DMS 273 (cell line): ENCODE results near the gene ZFP62.
"Not testable (repeated sequence)": the region's sequence is repeated elsewhere in the genome, so short reads cannot be mapped to it uniquely, and the experiment has no call there.

ENCODE experiments used
- DNase-seq: peaks from one replicate; lab custom pipeline; 2025; ENCODE audit not compliant: unreplicated experiment; lab: John Stamatoyannopoulos, UW

The ZFP62 gene

GRCh38 chr5:180831139-180832093, 29.7 kb downstream of the ZFP62 start:
- peak; percentile 78 for DNase-seq

GRCh38 chr5:180830253-180831138, 30.6 kb downstream of the ZFP62 start:
- peak; percentile 75 for DNase-seq

GRCh38 chr5:180829726-180830125, 31.4 kb downstream of the ZFP62 start:
- DNase-seq: no peak

GRCh38 chr5:180828756-180829531, 32.1 kb downstream of the ZFP62 start:
- DNase-seq: peak; percentile 22

GRCh38 chr5:180827374-180827773, 33.7 kb downstream of the ZFP62 start:
- not testable (repeated sequence) for DNase-seq

GRCh38 chr5:180825768-180826525, 35.1 kb downstream of the ZFP62 start:
- peak; percentile 21 for DNase-seq

GRCh38 chr5:180824630-180825476, 36.2 kb downstream of the ZFP62 start:
- DNase-seq: no peak

- DNase-seq: peak; percentile 61
These were observed 37.0 kb downstream of the ZFP62 start for GRCh38 chr5:180823940-180824629.

- no peak for DNase-seq
These were observed 37.7 kb downstream of the ZFP62 start for GRCh38 chr5:180823346-180823745.

GRCh38 chr5:180821538-180821937, 39.5 kb downstream of the ZFP62 start:
- DNase-seq: no peak

GRCh38 chr5:180820788-180821321, 40.2 kb downstream of the ZFP62 start:
- no peak for DNase-seq

GRCh38 chr5:180818677-180819341, 42.3 kb downstream of the ZFP62 start:
- no peak for DNase-seq

GRCh38 chr5:180817893-180818674, 43.0 kb downstream of the ZFP62 start:
- DNase-seq: no peak

- peak; percentile 45 for DNase-seq
These were observed 44.2 kb downstream of the ZFP62 start for GRCh38 chr5:180816608-180817534.

- DNase-seq: no peak
These were observed 45.7 kb downstream of the ZFP62 start for GRCh38 chr5:180815293-180815917.

GRCh38 chr5:180813420-180813819, 47.7 kb downstream of the ZFP62 start:
- no peak for DNase-seq
